AG09319 (cell line): ENCODE data around the gene OR52B2.

ENCODE experiments used
- DNase-seq: peaks from one replicate; pipeline ENCODE4 v3.0.0-alpha.2; 2010; ENCODE audit warnings: low read depth; ENCODE audit errors: extremely low read depth
- CTCF ChIP-seq: IDR thresholded peaks from 2 replicates; pipeline ENCODE4 v1.5.1; 2011; ENCODE audit warnings: low read depth, mild to moderate bottlenecking, inconsistent platforms, low read length, moderate library complexity

The OR52B2 gene

GRCh38 chr11:6170226-6170625 lies at the start of gene OR52B2:
Gene OR52B2, minus strand, starts transcription at chr11:6170326. Its CDS starts 0 bp downstream, at chr11:6170326.
- no peak for TF ChIP-seq CTCF
- no peak for DNase-seq

GRCh38 chr11:6219359-6219758 lies 49.2 kb upstream of the OR52B2 start:
- peak; percentile 74 for DNase-seq
- no peak for TF ChIP-seq CTCF

GRCh38 chr11:6217722-6218121 lies 47.6 kb upstream of the OR52B2 start:
- DNase-seq, result no peak
- no peak for TF ChIP-seq CTCF

GRCh38 chr11:6216501-6216900 lies 46.4 kb upstream of the OR52B2 start:
- no peak for DNase-seq
- no peak for TF ChIP-seq CTCF

GRCh38 chr11:6214530-6214929 lies 44.4 kb upstream of the OR52B2 start:
- TF ChIP-seq CTCF, result no peak
- DNase-seq, result no peak

- TF ChIP-seq CTCF, result no peak
These were observed 40.3 kb upstream of the OR52B2 start for GRCh38 chr11:6210274-6210955.

GRCh38 chr11:6209801-6210200 lies 39.7 kb upstream of the OR52B2 start:
- DNase-seq, result no peak
- no peak for TF ChIP-seq CTCF

More at GRCh38 chr11:6210274-6210955, 40.3 kb upstream of the OR52B2 start:
- no peak for DNase-seq
